ENCODE data around the gene TRAPPC6A. TPM values are rescaled to one million over a fixed set of nuclear protein-coding genes. Genes with fewer than 3 reads are reported as not detected.
"Not testable (repeated sequence)": the region's sequence is repeated elsewhere in the genome, so short reads cannot be mapped to it uniquely, and the experiment has no call there.

The TRAPPC6A gene
- total RNA-seq, 4 donors from 2014 or later = 15.7 to 51.2 (median 29.7) TPM; not detected in 1

- TF ChIP-seq POLR2AphosphoS5 (IDR thresholded peaks at IDR 0.05) = peak in 1 of 3 donors; percentile 31
- in situ Hi-C loops (cut with MboI; ENCODE audit: low pct_ligation_motif_present in 1 of 4, low pct_unique_long_range_greater_than_20kb in 1 of 4, low sequenced_read_pairs in 3 of 4); H3K9me3 ChIP-seq; H3K27me3 ChIP-seq; H3K4me3 ChIP-seq; H3K36me3 ChIP-seq: not testable (repeated sequence)
- Histone ChIP-seq H3K4me1 (peaks cover 12 to 67% (median 45%) of the 10 kb centered on the region in 4 donors), H3K27ac (peak overlapping the region; percentile 10 to 69 (median 58))
- peak; percentile 66 for DNase-seq
- intact Hi-C loops (cut with DNase I; ENCODE audit: low total_unique reads) = loop anchor here (5.0 kb wide), 1 partner anchor 979 kb away; no protein-coding TSS in a partner anchor
- 39 to 40% methylated on average over 4 to 18 of the region's 18 CpGs for WGBS, 2 donors (ENCODE audit: low coverage in 1 of 2)
These were observed 59.3 kb downstream of the TRAPPC6A start for GRCh38 chr19:45118591-45119355.

DNA sequence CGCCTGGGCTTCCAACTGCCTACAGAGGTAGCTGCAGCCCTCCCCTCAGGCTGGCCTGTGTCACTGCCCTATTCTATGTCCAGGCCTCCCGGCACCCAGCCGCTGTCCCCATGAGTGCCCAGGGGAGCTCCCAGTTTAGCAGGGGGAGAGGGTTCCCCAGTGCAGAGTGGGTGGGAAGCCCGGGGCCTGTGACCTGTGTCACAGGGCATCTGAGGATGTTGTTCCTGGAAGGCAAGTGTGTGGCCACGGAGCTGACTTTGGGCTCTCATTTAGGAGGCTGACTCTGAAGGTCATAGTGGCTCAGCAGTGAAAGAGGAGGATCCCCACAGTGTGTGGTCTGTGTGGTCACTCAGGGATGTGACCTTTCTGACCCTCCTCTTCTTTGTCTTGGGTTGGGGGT is 59.9 kb downstream of the TRAPPC6A start:
- intact Hi-C loops (cut with DNase I; ENCODE audit: low total_unique reads) (loop anchor here (5.0 kb wide), 1 partner anchor 979 kb away; no protein-coding TSS in a partner anchor), in situ Hi-C loops (cut with MboI; ENCODE audit: low pct_ligation_motif_present in 1 of 4, low pct_unique_long_range_greater_than_20kb in 1 of 4, low sequenced_read_pairs in 3 of 4) (no loop called here)
- Histone ChIP-seq H3K27ac (peak overlapping the region; percentile 10 to 69 (median 58)), H3K36me3 (no peaks in the 10 kb centered on the region), H3K27me3 (no peaks in the 10 kb centered on the region), H3K4me1 (peaks cover 12 to 67% (median 49%) of the 10 kb centered on the region in 4 donors), H3K4me3 (no peak overlapping the region), H3K9me3 (no peaks in the 10 kb centered on the region)
- no peak for DNase-seq
- WGBS, 2 donors (ENCODE audit: low coverage in 1 of 2) = 61% methylated on average over 4 of the region's 5 CpGs; no CpG with 5 or more reads in 1 of the 2 donors
- TF ChIP-seq, protein P1, sequence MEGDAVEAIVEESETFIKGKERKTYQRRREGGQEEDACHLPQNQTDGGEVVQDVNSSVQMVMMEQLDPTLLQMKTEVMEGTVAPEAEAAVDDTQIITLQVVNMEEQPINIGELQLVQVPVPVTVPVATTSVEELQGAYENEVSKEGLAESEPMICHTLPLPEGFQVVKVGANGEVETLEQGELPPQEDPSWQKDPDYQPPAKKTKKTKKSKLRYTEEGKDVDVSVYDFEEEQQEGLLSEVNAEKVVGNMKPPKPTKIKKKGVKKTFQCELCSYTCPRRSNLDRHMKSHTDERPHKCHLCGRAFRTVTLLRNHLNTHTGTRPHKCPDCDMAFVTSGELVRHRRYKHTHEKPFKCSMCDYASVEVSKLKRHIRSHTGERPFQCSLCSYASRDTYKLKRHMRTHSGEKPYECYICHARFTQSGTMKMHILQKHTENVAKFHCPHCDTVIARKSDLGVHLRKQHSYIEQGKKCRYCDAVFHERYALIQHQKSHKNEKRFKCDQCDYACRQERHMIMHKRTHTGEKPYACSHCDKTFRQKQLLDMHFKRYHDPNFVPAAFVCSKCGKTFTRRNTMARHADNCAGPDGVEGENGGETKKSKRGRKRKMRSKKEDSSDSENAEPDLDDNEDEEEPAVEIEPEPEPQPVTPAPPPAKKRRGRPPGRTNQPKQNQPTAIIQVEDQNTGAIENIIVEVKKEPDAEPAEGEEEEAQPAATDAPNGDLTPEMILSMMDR (IDR thresholded peaks at IDR 0.05) = no peak
- TF ChIP-seq EP300 (IDR thresholded peaks at IDR 0.05; ENCODE audit: low read depth) (no peak), POLR2AphosphoS5 (IDR thresholded peaks at IDR 0.05) (no peak), POLR2A (IDR thresholded peaks at IDR 0.05) (no peak)

DNA sequence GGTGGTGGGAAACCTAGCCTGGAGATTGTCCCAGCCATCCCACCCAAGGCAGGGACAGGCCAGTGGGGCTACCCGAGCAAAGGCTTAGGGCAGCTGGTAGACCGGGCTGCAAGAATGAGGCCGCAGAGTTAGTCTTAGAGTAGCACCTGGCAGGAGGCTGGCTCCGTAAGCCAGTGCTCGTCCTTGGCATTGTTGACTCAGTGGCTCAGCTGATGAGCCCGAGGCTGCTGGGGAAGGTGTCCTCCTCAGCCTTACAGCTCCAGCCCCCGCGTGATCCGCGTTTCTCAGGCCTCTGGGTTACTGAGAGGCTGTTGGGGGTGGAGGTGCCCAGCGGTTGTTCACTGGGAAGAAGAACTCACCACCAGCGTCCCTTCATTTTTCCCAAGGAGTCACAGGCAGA is 60.4 kb downstream of the TRAPPC6A start:
- in situ Hi-C loops (cut with MboI; ENCODE audit: low pct_ligation_motif_present in 1 of 4, low pct_unique_long_range_greater_than_20kb in 1 of 4, low sequenced_read_pairs in 3 of 4) (no loop called here), intact Hi-C loops (cut with DNase I; ENCODE audit: low total_unique reads) (loop anchor here (5.0 kb wide), 1 partner anchor 980 kb away; no protein-coding TSS in a partner anchor)
- no peak overlapping the region for H3K4me3 ChIP-seq
- H3K27ac ChIP-seq = peak overlapping the region; percentile 10 to 69 (median 58)
- TF ChIP-seq POLR2A (IDR thresholded peaks at IDR 0.05) (no peak), POLR2AphosphoS5 (IDR thresholded peaks at IDR 0.05) (no peak), EP300 (IDR thresholded peaks at IDR 0.05; ENCODE audit: low read depth) (no peak)
- TF ChIP-seq, protein P1 (IDR thresholded peaks at IDR 0.05) = no peak
- no peaks in the 10 kb centered on the region for H3K27me3 ChIP-seq
- H3K36me3 ChIP-seq = no peaks in the 10 kb centered on the region
- 54% methylated on average over 8 of the region's 12 CpGs; no CpG with 5 or more reads in 1 of the 2 donors for WGBS, 2 donors (ENCODE audit: low coverage in 1 of 2)
- no peak for DNase-seq
- H3K4me1 ChIP-seq = peaks cover 14 to 67% (median 54%) of the 10 kb centered on the region in 4 donors
- no peaks in the 10 kb centered on the region for H3K9me3 ChIP-seq

- Histone ChIP-seq H3K27me3 (no peaks in the 10 kb centered on the region), H3K27ac (peak overlapping the region in 3 of 4 donors; percentile 48 to 69 (median 68)), H3K36me3 (no peaks in the 10 kb centered on the region), H3K9me3 (no peaks in the 10 kb centered on the region), H3K4me1 (peaks cover 19 to 69% (median 57%) of the 10 kb centered on the region in 4 donors), H3K4me3 (no peak overlapping the region)
- 32% methylated on average over 10 of the region's 16 CpGs; no CpG with 5 or more reads in 1 of the 2 donors for WGBS, 2 donors (ENCODE audit: low coverage in 1 of 2)
- TF ChIP-seq POLR2AphosphoS5 (IDR thresholded peaks at IDR 0.05) (peak in 1 of 3 donors; percentile 12), POLR2A (IDR thresholded peaks at IDR 0.05) (no peak)
- TF ChIP-seq, protein P1 (IDR thresholded peaks at IDR 0.05) = no peak
- intact Hi-C loops (cut with DNase I; ENCODE audit: low total_unique reads) = loop anchor here (5.0 kb wide), 1 partner anchor 980 kb away; no protein-coding TSS in a partner anchor
- in situ Hi-C loops (cut with MboI; ENCODE audit: low pct_ligation_motif_present in 1 of 4, low pct_unique_long_range_greater_than_20kb in 1 of 4, low sequenced_read_pairs in 3 of 4) = no loop called here
- peak; percentile 65 for DNase-seq
These were observed 60.9 kb downstream of the TRAPPC6A start for GRCh38 chr19:45117167-45117594.

Measured in transverse colon (tissue), 4 donors.